Small intestine (tissue), 7 donors: ENCODE results near the gene RFT1. TPM values are rescaled to one million over a fixed set of nuclear protein-coding genes. Genes with fewer than 3 reads are reported as not detected.

Source experiments
- DNase-seq, 2 donors: peaks; one replicate each; pipeline versions ENCODE4 v3.0.0 to v3.0.0-alpha.2; 2013
- FAIRE-seq: peaks from 2 replicates; lab custom pipeline; 2012; peaks lifted over from hg19 to GRCh38; lab: Jason Lieb, UNC
- H3K27ac ChIP-seq, 3 donors: one replicate each; pipeline ENCODE4 v1.5.1; 2013; ENCODE audit warnings: low read length in 2 of 3, mild to moderate bottlenecking in 2 of 3, control low read depth in 1 of 3, inconsistent platforms in 1 of 3, low read depth in 1 of 3, moderate library complexity in 1 of 3
- H3K27me3 ChIP-seq, 3 donors: one replicate each; pipeline ENCODE4 v1.6.1; 2013; ENCODE audit warnings: low read length in 3 of 3, inconsistent platforms in 1 of 3; ENCODE audit not compliant: control insufficient read depth in 3 of 3, insufficient read depth in 3 of 3
- H3K36me3 ChIP-seq, 3 donors: one replicate each; pipeline ENCODE4 v1.6.1; 2013; ENCODE audit warnings: low read length in 3 of 3, inconsistent platforms in 1 of 3, low read depth in 1 of 3, mild to moderate bottlenecking in 1 of 3, moderate library complexity in 1 of 3; ENCODE audit not compliant: control insufficient read depth in 3 of 3, insufficient read depth in 2 of 3
- H3K4me1 ChIP-seq, 3 donors: one replicate each; pipeline ENCODE4 v1.6.1; 2013; ENCODE audit warnings: low read length in 2 of 3, inconsistent platforms in 1 of 3, low read depth in 1 of 3, mild to moderate bottlenecking in 1 of 3, moderate library complexity in 1 of 3; ENCODE audit not compliant: control insufficient read depth in 3 of 3, insufficient read depth in 2 of 3
- H3K4me3 ChIP-seq, 3 donors: one replicate each; pipeline ENCODE4 v1.5.1; 2013; ENCODE audit warnings: low read length in 3 of 3, control low read depth in 1 of 3, inconsistent platforms in 1 of 3, low read depth in 1 of 3, mild to moderate bottlenecking in 1 of 3, moderate library complexity in 1 of 3
- H3K9me3 ChIP-seq, 2 donors: one replicate each; pipeline ENCODE4 v1.6.1; 2013; ENCODE audit warnings: low read depth in 1 of 2, low read length in 1 of 2; ENCODE audit not compliant: control insufficient read depth in 2 of 2, insufficient read depth in 1 of 2
- WGBS, 3 donors: extraction: QIAGEN DNeasy Blood & Tissue Kit; methylation state at CpG; one replicate each; pipeline ENCODE4 v1.1.7; 2013; 5-methylcytosine and 5-hydroxymethylcytosine counted together
- polyA plus RNA-seq, 4 donors: library from polyadenylated mRNA; stranded (reverse) in 3 of 4; unstranded in 1 of 4; fragments of 200-250 nt in 3 of 4; fragments of 120-200 nt in 1 of 4; gene quantifications; one replicate each; pipeline versions ENCODE4 v1.2.1 to v1.2.3, GENCODE V29; 2013
- donor health status: healthy with polysubstance abuse.
- donor health status: control.
- donor health status: control.
- donor health status: Bipolar disorder and iron deficiency.
- donor health status: healthy.

The RFT1 gene
- polyA plus RNA-seq, 4 donors = 1.3 to 21.4 (median 9.6) TPM

DNA sequence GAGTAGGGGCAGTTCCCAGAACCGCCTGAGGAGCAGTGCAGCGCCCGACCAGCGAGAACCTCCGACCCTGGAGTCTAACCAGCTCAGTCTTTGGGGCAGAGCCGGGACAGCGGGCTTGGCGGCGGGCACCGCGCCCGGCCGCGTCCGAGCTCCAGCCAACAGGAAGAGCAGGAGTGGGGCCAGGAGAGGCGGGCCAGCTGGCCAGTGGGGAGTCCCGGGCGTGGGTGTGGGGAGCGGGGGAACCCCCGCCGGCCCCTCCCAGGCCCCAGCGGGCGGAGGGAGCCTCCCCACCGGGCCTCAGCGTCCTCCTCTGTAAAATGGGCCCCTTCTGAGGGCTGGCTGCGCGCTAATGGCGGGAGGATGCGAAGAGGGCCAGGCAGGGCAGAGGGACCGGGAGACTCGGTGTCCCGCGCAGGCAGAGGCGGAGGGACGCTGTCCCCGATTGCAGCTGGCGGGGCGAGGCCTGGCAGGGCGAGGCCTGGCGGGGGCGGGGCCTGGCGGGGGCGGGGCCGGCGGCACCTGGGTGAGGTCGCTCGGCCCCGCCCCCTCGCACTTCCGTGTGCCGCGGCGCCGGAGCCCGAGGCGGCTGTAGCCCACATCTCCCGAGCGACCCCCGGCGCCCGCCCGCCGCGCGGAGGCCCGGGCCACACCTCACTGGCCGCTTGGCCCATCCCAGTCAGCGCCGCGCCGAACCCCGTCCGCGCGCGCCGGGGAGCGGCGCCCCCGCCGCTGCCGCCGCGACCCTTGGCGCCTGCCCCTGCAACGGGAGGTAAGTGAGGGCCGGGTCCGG, 30.6 kb upstream of the RFT1 start, which contains the start of gene PRKCD:
PRKCD (plus strand) TSS at position 550 of the 790 bp plus-strand sequence. CDS start 17,214 bp downstream, outside the sequence.
- peak within 1 kb of the TSS; percentile 84 to 99 (median 91) for H3K4me3 ChIP-seq
- H3K36me3 ChIP-seq = peaks cover 0 to 23% (median 0%) of the 10 kb centered on the region in 3 donors
- no peaks in the 10 kb centered on the region for H3K9me3 ChIP-seq
- 0 to 1% (median 0%) methylated on average over 48 to 88 of the region's 88 CpGs for WGBS, 3 donors
- peaks cover 3 to 73% (median 7%) of the 10 kb centered on the region in 3 donors for H3K4me1 ChIP-seq
- DNase-seq = peak; percentile 87 to 90
- no peak for FAIRE-seq
- peaks cover 0 to 2% (median 0%) of the 10 kb centered on the region in 3 donors for H3K27me3 ChIP-seq
- H3K27ac ChIP-seq = peak within 1 kb of the TSS; percentile 92 to 99 (median 97)

DNA sequence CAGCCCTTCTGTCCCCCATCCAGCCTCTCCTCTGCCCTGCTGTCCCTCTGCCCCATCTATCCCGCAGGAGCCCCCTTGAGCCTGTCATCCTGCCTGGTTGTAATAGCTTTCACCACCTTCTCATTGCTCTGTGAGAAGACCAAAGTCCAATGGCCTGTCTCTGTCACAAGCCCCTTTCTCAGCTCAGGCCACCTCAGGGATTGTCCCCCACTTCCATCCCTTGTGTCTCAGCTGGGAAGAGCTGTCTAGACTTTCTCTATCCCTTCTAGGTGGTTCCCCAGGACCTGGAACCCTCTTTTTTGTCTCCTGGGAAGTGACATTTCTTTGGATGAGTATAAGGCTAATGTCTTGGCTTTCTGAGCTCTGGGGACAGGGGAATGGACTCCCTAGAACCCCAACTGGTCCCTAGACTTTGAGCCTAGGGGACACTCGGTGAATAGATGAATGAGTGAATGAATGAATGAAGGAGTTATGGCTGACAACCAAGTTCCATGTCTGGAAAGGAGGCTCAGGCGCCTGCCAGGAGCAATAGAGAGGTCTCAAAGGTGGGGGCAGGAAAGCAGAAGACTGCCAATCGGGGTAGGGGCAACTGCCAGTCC, 29.9 kb upstream of the RFT1 start:
- peak overlapping the region; percentile 92 to 97 (median 96) for H3K27ac ChIP-seq
- no peak for FAIRE-seq
- H3K27me3 ChIP-seq = peaks cover 0 to 5% (median 0%) of the 10 kb centered on the region in 3 donors
- DNase-seq = peak in 1 of 2 donors; percentile 56
- H3K36me3 ChIP-seq = peaks cover 0 to 16% (median 0%) of the 10 kb centered on the region in 3 donors
- H3K4me1 ChIP-seq = peaks cover 7 to 72% (median 7%) of the 10 kb centered on the region in 3 donors
- H3K4me3 ChIP-seq = peak overlapping the region; percentile 53 to 91 (median 84)
- WGBS, 3 donors = 21 to 27% (median 24%) methylated on average over 4 of the region's 4 CpGs
- H3K9me3 ChIP-seq = no peaks in the 10 kb centered on the region

DNA sequence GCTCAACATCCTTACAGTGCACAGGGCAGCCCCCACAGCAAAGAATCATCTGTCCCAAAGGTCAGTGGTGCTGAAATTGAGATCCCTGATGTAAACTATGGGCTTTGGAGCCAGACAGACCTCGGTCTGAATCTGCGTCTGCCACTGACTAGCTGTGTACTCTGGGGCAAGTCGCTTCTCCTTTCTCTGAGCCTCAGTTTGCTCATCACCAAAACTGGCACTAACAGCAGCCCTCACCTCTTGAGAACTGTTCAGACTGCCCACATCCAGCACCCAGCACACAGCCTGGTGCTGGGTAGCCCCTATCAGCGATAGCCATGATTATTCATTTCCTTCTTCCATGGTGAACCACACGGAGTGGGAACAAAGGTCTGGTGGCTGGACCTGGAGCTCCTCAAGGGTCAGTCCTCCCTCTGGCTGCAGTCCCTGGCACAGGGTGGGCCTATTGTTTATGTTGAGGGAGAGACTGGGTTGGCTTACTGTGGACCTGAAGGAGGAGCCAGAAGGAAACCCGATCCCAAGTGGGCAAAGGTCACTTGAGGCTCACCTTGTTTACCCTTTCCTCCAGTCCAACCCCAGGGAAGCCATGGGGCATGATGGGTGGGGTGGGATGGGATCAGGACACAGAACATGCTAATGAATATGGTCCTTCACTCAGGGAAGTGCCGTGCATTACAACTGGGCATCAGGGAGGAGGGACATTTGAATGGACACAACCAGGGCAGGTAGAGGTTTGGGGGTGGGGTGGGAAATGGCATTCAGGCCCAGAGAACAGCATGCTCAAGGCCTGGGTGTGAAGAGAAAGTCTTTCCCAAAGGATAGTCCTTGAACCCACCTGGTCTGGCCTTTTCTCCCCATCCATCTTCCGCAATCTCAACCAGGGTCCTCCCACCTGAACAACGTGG, 29.2 kb upstream of the RFT1 start:
- Histone ChIP-seq H3K9me3 (no peaks in the 10 kb centered on the region), H3K27me3 (peaks cover 0 to 5% (median 0%) of the 10 kb centered on the region in 3 donors), H3K36me3 (peaks cover 0 to 8% (median 0%) of the 10 kb centered on the region in 3 donors), H3K27ac (peak overlapping the region; percentile 92 to 97 (median 96)), H3K4me1 (peaks cover 7 to 71% (median 7%) of the 10 kb centered on the region in 3 donors), H3K4me3 (no peak overlapping the region)
- FAIRE-seq (no peak), DNase-seq (peak; percentile 98 to 99)
- 12 to 47% (median 44%) methylated on average over 9 of the region's 9 CpGs for WGBS, 3 donors

DNA sequence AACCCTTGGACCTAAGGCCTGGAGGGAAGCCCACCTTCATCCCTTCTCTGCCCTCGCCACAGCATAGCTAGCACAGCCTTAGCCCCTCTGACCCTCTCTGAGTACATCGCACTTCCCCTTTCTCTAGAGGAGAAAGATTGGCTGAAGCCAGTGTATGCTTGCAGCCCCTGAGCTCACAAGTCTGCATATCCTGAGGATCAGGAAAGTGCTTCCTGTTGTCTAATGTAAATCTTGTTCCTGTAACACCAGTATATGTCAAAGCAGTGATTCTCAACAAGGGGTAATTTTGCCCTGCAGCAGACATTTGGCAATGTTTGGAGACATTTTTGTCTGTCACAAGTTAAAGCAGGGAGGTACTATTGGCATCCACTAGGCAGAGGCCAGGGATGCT, 28.5 kb upstream of the RFT1 start:
- no peak for FAIRE-seq

DNA sequence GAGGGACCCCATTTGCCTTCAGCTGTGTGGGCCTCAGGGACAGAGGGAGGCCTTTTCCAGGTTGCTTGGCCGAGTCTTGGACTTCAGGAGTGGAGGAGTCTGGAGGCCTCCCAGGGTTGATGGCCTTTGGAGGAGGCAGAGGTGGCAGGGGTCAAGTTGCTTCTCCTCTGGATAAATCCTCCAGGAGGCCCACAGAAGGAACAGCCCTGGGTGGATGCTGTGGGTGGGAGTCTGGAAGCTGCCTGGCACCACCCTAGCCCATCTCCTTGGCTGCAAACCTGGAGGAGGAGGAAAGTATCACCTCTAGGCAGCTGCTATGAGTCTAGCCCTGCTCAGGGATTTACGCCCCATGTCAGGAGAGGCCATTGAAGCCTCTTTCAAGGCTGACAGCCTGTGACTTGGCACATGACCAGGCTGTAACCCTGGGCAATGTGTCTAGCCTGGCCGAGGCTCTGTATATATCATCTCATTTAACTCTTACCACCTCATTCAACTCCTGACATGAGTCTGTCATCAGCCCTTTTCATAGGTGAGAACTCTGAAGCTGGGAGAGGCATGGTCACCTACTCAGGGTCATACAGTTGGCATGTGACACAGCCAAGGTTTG, 27.8 kb upstream of the RFT1 start:
- peaks cover 7 to 62% (median 14%) of the 10 kb centered on the region in 3 donors for H3K4me1 ChIP-seq

More for the DNA sequence above, 28.5 kb upstream of the RFT1 start:
- Histone ChIP-seq H3K27me3 (peaks cover 0 to 5% (median 0%) of the 10 kb centered on the region in 3 donors), H3K36me3 (peaks cover 0 to 2% (median 0%) of the 10 kb centered on the region in 3 donors), H3K9me3 (no peaks in the 10 kb centered on the region), H3K4me3 (no peak overlapping the region), H3K27ac (peak overlapping the region; percentile 45 to 96 (median 92)), H3K4me1 (peaks cover 7 to 66% (median 8%) of the 10 kb centered on the region in 3 donors)
- 46 to 69% (median 66%) methylated on average over 2 of the region's 2 CpGs for WGBS, 3 donors
- DNase-seq = no peak

DNA sequence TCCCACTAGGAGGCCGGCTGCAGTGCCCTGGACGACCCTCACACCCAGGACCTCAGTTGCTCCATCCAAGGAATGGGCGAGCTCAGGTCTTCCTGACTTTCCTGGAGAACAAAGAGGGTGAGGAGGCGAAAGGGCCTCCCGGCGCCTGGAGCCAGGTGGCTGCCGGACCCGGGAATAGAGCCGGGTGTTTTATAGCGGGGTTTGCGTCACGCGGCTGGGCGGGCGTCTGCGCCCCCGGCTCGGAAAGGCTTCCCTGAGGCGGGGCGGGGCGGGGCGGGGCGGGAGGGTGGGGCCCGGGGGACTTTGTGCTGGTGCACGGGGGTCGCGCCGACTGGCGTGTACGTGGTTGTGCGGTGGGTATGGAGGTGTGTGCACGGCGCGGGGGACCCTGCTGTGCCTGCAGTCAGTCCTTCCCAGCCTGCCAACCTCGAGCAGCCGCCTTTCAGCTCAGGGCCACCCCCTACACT, 26.2 kb upstream of the RFT1 start:
- Histone ChIP-seq H3K27me3 (peaks cover 0 to 5% (median 0%) of the 10 kb centered on the region in 3 donors), H3K36me3 (no peaks in the 10 kb centered on the region), H3K4me3 (peak overlapping the region in 1 of 3 donors; percentile 14), H3K4me1 (peaks cover 7 to 58% (median 23%) of the 10 kb centered on the region in 3 donors), H3K9me3 (no peaks in the 10 kb centered on the region), H3K27ac (peak overlapping the region; percentile 42 to 72 (median 56))
- DNase-seq (peak; percentile 73 to 84), FAIRE-seq (no peak)
- 4 to 10% (median 8%) methylated on average over 13 to 36 of the region's 36 CpGs for WGBS, 3 donors

More for the DNA sequence above, 27.8 kb upstream of the RFT1 start:
- peaks cover 0 to 5% (median 0%) of the 10 kb centered on the region in 3 donors for H3K27me3 ChIP-seq
- no peaks in the 10 kb centered on the region for H3K9me3 ChIP-seq
- no peaks in the 10 kb centered on the region for H3K36me3 ChIP-seq
- no peak for FAIRE-seq
- 53 to 65% (median 58%) methylated on average over 3 of the region's 3 CpGs for WGBS, 3 donors
- peak overlapping the region; percentile 45 to 96 (median 92) for H3K27ac ChIP-seq
- H3K4me3 ChIP-seq = no peak overlapping the region
- DNase-seq = peak in 1 of 2 donors; percentile 17

DNA sequence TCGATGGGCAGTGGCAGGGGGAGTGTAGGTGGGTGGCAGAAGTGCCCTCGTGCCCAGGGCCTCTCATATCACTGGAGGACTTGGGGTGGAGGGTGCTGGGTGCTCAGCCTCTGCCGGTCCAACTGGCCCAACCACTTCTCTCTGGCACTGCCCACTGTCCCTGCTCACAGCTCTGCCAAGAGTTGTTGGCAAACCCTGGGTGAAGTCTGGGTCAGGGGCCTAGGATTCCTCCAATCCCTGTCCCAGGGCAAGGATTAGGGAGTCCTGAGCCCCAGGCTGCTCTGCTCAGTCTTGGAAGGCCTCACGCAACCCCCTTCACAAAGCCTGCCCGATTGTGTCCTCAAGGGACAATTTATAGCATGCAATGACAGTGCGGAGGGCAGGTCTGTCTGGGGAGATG, 25.5 kb upstream of the RFT1 start:
- peaks cover 0 to 5% (median 0%) of the 10 kb centered on the region in 3 donors for H3K27me3 ChIP-seq
- peak overlapping the region; percentile 6 to 35 (median 7) for H3K27ac ChIP-seq
- WGBS, 3 donors = 12 to 55% (median 30%) methylated on average over 6 of the region's 6 CpGs
- no peaks in the 10 kb centered on the region for H3K36me3 ChIP-seq
- peak; percentile 51 to 82 for DNase-seq
- H3K4me3 ChIP-seq = no peak overlapping the region
- no peaks in the 10 kb centered on the region for H3K9me3 ChIP-seq
- FAIRE-seq = no peak
- peaks cover 7 to 58% (median 26%) of the 10 kb centered on the region in 3 donors for H3K4me1 ChIP-seq
